Aorta (tissue), 5 donors: ENCODE data around the gene AREL1. TPM values are rescaled to one million over a fixed set of nuclear protein-coding genes. Genes with fewer than 3 reads are reported as not detected.

Experiments used
- ATAC-seq: fragments of 200-7000 bp; cut with Tn5 transposase; one replicate; pipeline ENCODE4 v1.9.1; 2022; ENCODE audit warnings: moderate library complexity; ENCODE audit not compliant: low FRiP score
- DNase-seq, 2 donors: peaks; one replicate each; pipeline ENCODE4 v3.0.0-alpha.2; 2020
- H3K27ac ChIP-seq, 2 donors: one replicate each; pipeline ENCODE4 v1.5.1; 2013; ENCODE audit warnings: low read length in 2 of 2, mild to moderate bottlenecking in 2 of 2, moderate library complexity in 2 of 2, control low read depth in 1 of 2, inconsistent platforms in 1 of 2, low read depth in 1 of 2
- H3K27me3 ChIP-seq, 2 donors: one replicate each; pipeline ENCODE4 v1.6.1; 2013; ENCODE audit warnings: control low read depth in 1 of 2, low read length in 1 of 2, mild to moderate bottlenecking in 1 of 2, moderate library complexity in 1 of 2; ENCODE audit not compliant: insufficient read depth in 2 of 2, control insufficient read depth in 1 of 2
- H3K36me3 ChIP-seq, 2 donors: one replicate each; pipeline ENCODE4 v1.6.1; 2013; ENCODE audit warnings: control low read depth in 1 of 2, low read length in 1 of 2, mild to moderate bottlenecking in 1 of 2; ENCODE audit not compliant: insufficient read depth in 2 of 2, control insufficient read depth in 1 of 2
- H3K4me1 ChIP-seq, 2 donors: one replicate each; pipeline ENCODE4 v1.6.1; 2013; ENCODE audit warnings: low read length in 2 of 2, control low read depth in 1 of 2, mild to moderate bottlenecking in 1 of 2, moderate library complexity in 1 of 2; ENCODE audit not compliant: insufficient read depth in 2 of 2, control insufficient read depth in 1 of 2
- H3K4me3 ChIP-seq, 2 donors: one replicate each; pipeline ENCODE4 v1.5.1; 2013; ENCODE audit warnings: low read length in 2 of 2, control low read depth in 1 of 2, mild to moderate bottlenecking in 1 of 2
- H3K9me3 ChIP-seq: one replicate; pipeline ENCODE4 v1.6.1; 2013; ENCODE audit warnings: mild to moderate bottlenecking, low read length; ENCODE audit not compliant: control insufficient read depth
- WGBS, 2 donors: extraction: QIAGEN DNeasy Blood & Tissue Kit; methylation state at CpG; one replicate each; pipeline ENCODE4 v1.1.7; 2013; 5-methylcytosine and 5-hydroxymethylcytosine counted together
- intact Hi-C, 2 donors: fragments of 100-400 bp; cut with DNase I; formaldehyde crosslinking; loops; one replicate each; pipeline versions ENCODE4 v1.14.2 to v1.15.0; 2022
- polyA plus RNA-seq, 2 donors: library from polyadenylated mRNA; stranded (reverse); fragments of 200-250 nt; gene quantifications; one replicate each; pipeline ENCODE4 v1.2.3, GENCODE V29; 2013
- total RNA-seq, 2 donors: library from RNA; stranded (reverse); fragmentation: NEBNext Ultra II Directional; extraction: Animal tissue kit (Norgen Biotek cat#: 25700); gene quantifications; one replicate each; pipeline ENCODE4 v1.2.1, GENCODE V29; 2021
- donor health status: healthy with polysubstance abuse.
- donor health status: Bipolar disorder and iron deficiency.
- donor health status: DM: no; HTN: no; CAD: no.
- donor health status: DM: no; HTN: no; CAD: no.
- donor health status: DM: yes; HTN: yes; CAD: no.

The AREL1 gene
- total and polyA plus RNA-seq, 4 donors, result 3.9 to 35.7 (median 21.9) TPM

DNA sequence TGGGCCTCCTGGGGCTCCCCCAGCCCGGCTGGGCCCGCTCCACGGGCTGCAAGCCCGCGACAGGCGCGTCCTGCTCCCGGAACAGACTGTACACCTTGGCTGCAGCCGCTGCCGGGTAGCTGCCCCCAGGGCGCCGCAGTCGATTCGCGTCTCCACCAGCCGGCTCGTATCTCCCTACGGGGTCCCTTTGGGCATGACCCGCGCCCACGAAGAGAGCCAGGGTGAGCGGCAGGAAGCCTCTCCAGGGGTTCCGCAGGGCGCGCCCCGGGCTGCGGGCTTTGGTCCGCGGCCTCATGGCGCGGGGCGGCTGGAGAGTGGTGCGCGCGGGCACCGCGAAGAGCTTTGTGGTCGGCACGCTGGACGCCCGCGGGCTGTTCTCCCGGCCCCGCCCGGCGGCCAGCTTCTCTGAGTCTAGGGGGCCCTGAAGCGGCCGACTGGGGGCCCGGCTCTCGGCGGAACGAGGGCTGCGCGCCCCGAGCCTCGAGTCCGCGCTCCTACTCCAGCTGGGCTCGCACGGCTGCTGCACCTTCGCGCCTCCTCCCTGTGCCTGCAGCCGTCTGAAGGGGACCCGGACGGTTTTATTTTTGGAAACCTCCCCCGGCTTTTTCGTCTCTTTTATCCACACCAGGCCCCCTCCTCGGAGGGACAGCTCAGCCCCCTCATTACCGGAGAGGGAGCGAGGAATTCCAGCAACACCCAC, 101.1 kb downstream of the AREL1 start, which contains the start of gene LTBP2:
LTBP2 (minus strand) TSS at position 588 of the 700 bp plus-strand sequence; CDS start at position 295, 293 bp downstream.
- Histone ChIP-seq H3K27me3 (no peaks in the 10 kb centered on the region), H3K27ac (peak within 1 kb of the TSS in 1 of 2 donors; percentile 26), H3K4me3 (peak within 1 kb of the TSS; percentile 60 to 93), H3K9me3 (no peaks in the 10 kb centered on the region), H3K36me3 (no peaks in the 10 kb centered on the region), H3K4me1 (peaks cover 0 to 7% of the 10 kb centered on the region in 2 donors)
- ATAC-seq, result peak; percentile 31
- peak in 1 of 2 donors; percentile 56 for DNase-seq
- intact Hi-C loops, result loop anchor here (2.0 to 5.0 kb wide), 5 partner anchors 61 to 151 kb away; partner anchors contain the start of genes AREL1 (in 2 of the 2), FCF1 (in 2 of the 2) and YLPM1 (in 1 of the 2)
- 0% methylated on average over 50 to 70 of the region's 70 CpGs for WGBS, 2 donors

Other genes starting within 250 kb of the AREL1 start
- gene NPC2, start 219.8 kb downstream of the AREL1 start, total RNA-seq, result 100 to 1,000 TPM; 204 to 277 TPM
- 100 to 1,000 TPM; 245 to 389 TPM for gene NPC2, start 219.8 kb downstream of the AREL1 start, polyA plus RNA-seq
- 10 to 100 TPM; 12.9 to 15.9 TPM for gene ISCA2, start 219.3 kb downstream of the AREL1 start, total RNA-seq
- 10 to 100 TPM; 14.5 TPM for gene ISCA2, start 219.3 kb downstream of the AREL1 start, polyA plus RNA-seq
- 100 to 1,000 TPM; 209 to 363 TPM for gene LTBP2, start 100.8 kb downstream of the AREL1 start, total RNA-seq
- 100 to 1,000 TPM in 1 of 2 donors, 10 to 100 TPM in 1; 40.4 to 247 TPM for gene LTBP2, start 100.8 kb downstream of the AREL1 start, polyA plus RNA-seq
- 10 to 100 TPM; 40.8 to 42.4 TPM for gene FCF1, start 64 bp upstream of the AREL1 start, total RNA-seq
- 10 to 100 TPM; 22.6 to 25.9 TPM for gene FCF1, start 64 bp upstream of the AREL1 start, polyA plus RNA-seq
- 10 to 100 TPM; 58.4 to 79.9 TPM for gene YLPM1, start 50.2 kb upstream of the AREL1 start, total RNA-seq
- gene YLPM1, start 50.2 kb upstream of the AREL1 start, polyA plus RNA-seq, result 10 to 100 TPM; 11.8 to 20.0 TPM
- not detected for gene PROX2, start 163.1 kb upstream of the AREL1 start, total RNA-seq
- not detected for gene PROX2, start 163.1 kb upstream of the AREL1 start, polyA plus RNA-seq
- gene DLST, start 168.8 kb upstream of the AREL1 start, total RNA-seq, result 10 to 100 TPM; 76.1 to 80.3 TPM
- gene DLST, start 168.8 kb upstream of the AREL1 start, polyA plus RNA-seq, result 10 to 100 TPM; 34.7 to 69.4 TPM
- gene RPS6KL1, start 210.2 kb upstream of the AREL1 start, total RNA-seq, result 10 to 100 TPM; 12.6 to 17.3 TPM
- 10 to 100 TPM in 1 of 2 donors, 1 to 10 TPM in 1; 3.3 to 13.8 TPM for gene RPS6KL1, start 210.2 kb upstream of the AREL1 start, polyA plus RNA-seq
- gene PGF, start 242.5 kb upstream of the AREL1 start, total RNA-seq, result 10 to 100 TPM; 29.1 to 33.7 TPM
- gene PGF, start 242.5 kb upstream of the AREL1 start, polyA plus RNA-seq, result 10 to 100 TPM in 1 of 2 donors, 1 to 10 TPM in 1; 7.6 to 16.3 TPM